Activated T-helper 17 cell treated with anti-CD3 and anti-CD28 coated beads, Interleukin-2, amount 50 U/mL, for 72 hours (primary cell): Measurements from ENCODE around the gene SLC22A17. TPM values are rescaled to one million over a fixed set of nuclear protein-coding genes. Genes with fewer than 3 reads are reported as not detected.
A peak's percentile ranks its signal among the peaks of the same experiment; 100 is the strongest.
"Not testable (repeated sequence)": the region's sequence is repeated elsewhere in the genome, so short reads cannot be mapped to it uniquely, and the experiment has no call there.

Source experiments
- ATAC-seq: fragments of 150-1000 bp; cut with Tn5 transposase; replicated peaks from 2 replicates; pipeline ENCODE4 v1.10.0; 2021; ENCODE audit warnings: mild to moderate bottlenecking, moderate library complexity
- H3K27ac Mint-ChIP-seq: one replicate; pipeline ENCODE4 v1.8.0; 2022; ENCODE audit warnings: mixed read lengths
- H3K27me3 Mint-ChIP-seq: one replicate; pipeline ENCODE4 v1.8.0; 2022; ENCODE audit warnings: mixed read lengths
- H3K36me3 Mint-ChIP-seq: one replicate; pipeline ENCODE4 v1.8.0; 2022; ENCODE audit warnings: low read depth, mild to moderate bottlenecking, mixed read lengths
- H3K4me1 Mint-ChIP-seq: one replicate; pipeline ENCODE4 v1.8.0; 2022; ENCODE audit warnings: mixed read lengths
- H3K4me3 Mint-ChIP-seq: one replicate; pipeline ENCODE4 v1.8.0; 2022; ENCODE audit warnings: mild to moderate bottlenecking, mixed read lengths
- H3K9me3 Mint-ChIP-seq: one replicate; pipeline ENCODE4 v1.8.0; 2022; ENCODE audit warnings: mixed read lengths
- total RNA-seq, 2 donors: library from RNA; stranded (reverse); gene quantifications; one replicate each; pipeline ENCODE4 v1.2.3, GENCODE V29; 2022

Gene SLC22A17
- total RNA-seq, 2 donors from 2014 or later, result 2.2 to 3.0 TPM

DNA sequence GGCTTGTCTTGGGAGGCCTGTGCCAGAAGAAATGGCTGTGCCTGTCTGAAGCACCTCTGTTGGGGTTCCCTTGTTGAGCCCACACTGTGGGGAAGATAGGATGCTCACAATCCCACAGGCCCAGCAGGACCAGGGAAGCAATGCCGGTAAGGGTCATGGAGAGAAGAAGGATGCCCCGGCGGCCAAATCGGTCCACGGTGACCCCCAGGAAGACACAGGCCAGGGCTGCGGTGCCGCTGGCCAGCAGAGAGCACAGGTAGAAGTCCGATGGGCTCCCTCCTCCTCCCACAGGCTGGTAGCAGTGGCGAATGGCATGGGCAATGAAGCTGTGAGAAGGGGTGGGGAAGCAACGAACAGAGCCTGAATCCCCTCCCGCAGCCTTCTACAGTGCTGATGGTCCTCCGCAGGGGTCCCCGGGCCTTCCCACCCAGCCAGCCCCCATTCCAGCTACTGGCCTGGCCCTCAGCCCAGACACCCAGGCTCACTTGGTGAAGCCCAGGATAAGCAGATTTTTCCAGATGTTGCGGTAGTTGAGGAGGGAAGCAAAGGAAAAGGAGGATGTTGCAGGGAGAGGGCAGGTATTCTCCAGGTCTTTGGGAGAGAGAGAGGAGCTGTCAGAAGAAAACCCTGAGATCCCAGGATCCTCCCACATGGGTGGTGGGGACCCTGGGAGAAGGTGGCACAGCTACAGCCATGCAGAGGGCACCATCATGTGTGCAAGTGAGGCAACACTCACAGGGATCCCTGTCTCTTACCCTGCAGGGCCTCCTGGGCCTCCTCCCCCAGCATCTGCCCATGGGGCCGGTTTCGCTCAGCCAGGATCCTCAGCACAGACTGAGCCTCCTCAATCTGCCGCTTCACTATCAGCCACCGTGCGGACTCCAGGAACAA lies 5.0 kb downstream of the SLC22A17 start:
- peaks cover 10% of the 10 kb centered on the region for H3K27me3 Mint-ChIP-seq
- no peaks in the 10 kb centered on the region for H3K4me1 Mint-ChIP-seq
- no peaks in the 10 kb centered on the region for H3K36me3 Mint-ChIP-seq
- no peak overlapping the region for H3K27ac Mint-ChIP-seq
- ATAC-seq, result no peak
- H3K4me3 Mint-ChIP-seq, result no peak overlapping the region
- H3K9me3 Mint-ChIP-seq, result no peaks in the 10 kb centered on the region

DNA sequence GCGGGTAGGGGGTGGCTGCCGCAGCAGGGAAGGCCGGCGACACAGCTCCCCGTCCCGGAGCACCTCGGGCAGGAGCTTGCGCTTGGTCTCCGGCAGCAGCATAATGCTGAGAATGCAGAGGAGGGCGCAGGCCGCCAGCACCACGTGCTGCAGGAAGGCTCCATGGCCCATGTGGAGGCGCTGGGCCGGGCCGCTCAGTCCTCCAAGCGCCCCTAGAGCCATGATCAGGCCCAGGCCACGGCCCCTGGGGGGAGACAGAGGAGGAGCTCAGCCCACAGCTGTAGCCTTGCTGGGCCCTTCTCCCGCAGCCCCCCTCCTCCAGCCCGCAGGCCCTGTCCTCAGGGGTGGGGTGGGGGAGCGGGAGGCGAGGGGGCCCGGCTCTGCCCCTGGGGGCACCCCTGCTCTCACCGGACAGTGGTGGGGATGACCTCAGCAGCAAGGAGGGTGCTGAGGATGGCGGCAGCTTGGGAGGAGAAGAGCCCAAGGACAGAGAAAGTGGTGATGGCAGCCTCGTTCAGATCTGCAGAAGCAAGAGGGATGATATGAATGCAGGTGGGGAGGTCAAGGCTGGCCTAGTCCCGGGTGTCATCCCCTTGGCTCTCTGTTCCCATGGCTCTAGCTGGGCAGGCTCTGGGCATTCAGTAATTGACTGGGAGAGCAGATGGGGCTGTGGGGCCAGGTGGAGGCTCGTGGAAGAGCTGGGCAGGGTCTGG lies 5.8 kb downstream of the SLC22A17 start:
- Mint-ChIP-seq H3K36me3 (no peaks in the 10 kb centered on the region), H3K4me3 (no peak overlapping the region), H3K4me1 (no peaks in the 10 kb centered on the region), H3K27me3 (peaks cover 10% of the 10 kb centered on the region), H3K27ac (no peak overlapping the region), H3K9me3 (no peaks in the 10 kb centered on the region)
- ATAC-seq, result no peak

DNA sequence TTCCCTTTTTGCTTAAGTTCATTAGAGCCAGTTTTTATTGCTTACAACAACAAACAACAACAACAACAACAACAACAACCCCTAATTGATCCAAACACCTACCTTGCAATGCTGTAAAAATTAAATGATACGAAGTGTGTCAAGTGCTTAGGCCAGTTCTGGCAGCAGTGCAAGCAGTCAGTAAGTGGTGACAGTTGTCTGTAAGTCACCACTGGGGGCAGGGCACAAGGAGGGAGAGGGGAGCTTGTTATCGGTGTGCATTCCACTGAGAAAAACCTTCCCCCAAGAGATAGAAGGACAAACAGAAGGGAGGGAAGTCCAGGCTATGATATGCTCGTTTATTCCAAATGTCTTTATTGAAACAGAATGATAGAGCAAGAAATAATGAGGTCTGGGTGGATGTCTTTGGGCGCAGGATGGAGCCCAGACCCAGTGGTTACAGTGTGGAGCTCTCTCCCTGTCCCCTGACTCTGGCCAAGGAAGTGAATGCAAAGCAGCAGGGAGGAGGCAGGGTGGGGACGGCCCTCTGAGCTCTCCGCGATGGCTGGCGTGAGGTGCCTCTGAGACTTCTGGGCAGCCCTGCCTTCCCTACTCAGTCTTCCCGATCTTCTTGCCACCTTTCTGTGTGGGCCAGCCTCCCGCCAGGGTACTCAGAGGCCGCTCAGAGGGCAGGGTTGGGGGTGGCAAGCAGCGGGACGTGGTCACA lies 6.5 kb downstream of the SLC22A17 start:
- H3K4me3 Mint-ChIP-seq, result no peak overlapping the region
- H3K27me3 Mint-ChIP-seq, result peaks cover 7% of the 10 kb centered on the region
- H3K27ac Mint-ChIP-seq, result no peak overlapping the region
- H3K4me1 Mint-ChIP-seq, result no peaks in the 10 kb centered on the region
- H3K36me3 Mint-ChIP-seq, result no peaks in the 10 kb centered on the region
- H3K9me3 Mint-ChIP-seq, result no peaks in the 10 kb centered on the region
- no peak for ATAC-seq

DNA sequence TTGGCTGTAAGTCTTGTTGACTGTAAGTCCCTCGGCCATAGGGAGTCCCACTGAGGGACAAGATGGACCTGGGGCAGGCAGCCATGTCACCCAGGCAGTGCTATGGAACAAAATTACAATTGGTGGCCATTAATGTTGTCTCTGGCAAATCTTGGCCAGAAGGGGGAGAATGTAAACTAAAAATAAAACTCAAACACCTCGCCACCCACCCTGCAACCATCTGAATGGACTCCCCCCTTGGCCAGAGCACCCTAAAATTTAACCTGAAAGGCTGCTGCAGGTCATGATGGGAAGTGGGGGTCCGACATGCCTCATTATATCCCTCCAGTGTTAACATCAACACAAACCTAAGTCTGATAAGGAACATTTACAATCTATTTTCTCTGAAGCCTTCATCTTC lies 8.2 kb downstream of the SLC22A17 start:
- Mint-ChIP-seq H3K4me1 (no peaks in the 10 kb centered on the region), H3K36me3 (no peaks in the 10 kb centered on the region), H3K9me3 (no peaks in the 10 kb centered on the region), H3K27me3 (no peaks in the 10 kb centered on the region), H3K27ac (no peak overlapping the region), H3K4me3 (no peak overlapping the region)
- ATAC-seq, result no peak

DNA sequence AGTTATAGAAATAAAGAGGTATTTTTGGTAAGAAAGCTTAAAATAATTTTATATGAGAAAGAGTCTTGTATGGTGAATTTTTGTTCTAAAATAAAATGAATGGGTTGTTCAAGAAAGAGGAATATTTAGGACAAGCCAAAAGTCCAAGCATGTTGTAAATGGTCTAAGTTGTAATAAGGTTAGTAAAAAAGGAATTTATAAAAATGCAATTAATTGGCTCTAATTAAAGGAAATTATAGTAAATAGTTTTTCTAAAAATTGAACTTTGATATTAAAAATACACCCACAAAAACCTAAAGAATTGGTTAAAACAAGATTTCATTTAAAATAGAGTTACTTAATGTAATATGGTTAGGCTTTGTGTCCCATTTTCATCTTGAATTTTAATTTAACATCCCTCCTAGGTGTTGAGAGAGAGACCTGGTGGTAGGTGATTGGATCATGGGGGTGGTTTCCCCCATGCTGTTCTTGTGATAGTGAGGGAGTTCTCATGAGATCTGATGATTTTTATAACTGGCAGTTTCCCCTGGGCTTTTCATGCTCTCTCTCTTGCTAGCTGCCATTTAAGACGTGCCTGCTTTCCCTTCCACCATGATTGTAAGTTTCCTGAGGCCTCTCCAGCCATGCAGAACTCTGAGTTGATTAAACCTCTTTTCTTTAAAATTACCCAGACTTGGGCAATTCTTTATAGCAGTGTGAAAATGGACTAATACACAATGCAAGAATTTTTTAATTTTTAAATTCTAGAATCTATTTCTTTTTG lies 13.0 kb downstream of the SLC22A17 start:
- Mint-ChIP-seq H3K4me1 (no peaks in the 10 kb centered on the region), H3K9me3 (no peaks in the 10 kb centered on the region), H3K27ac (no peak overlapping the region), H3K4me3 (no peak overlapping the region), H3K27me3 (peaks cover 8% of the 10 kb centered on the region), H3K36me3 (no peaks in the 10 kb centered on the region)
- no peak for ATAC-seq

DNA sequence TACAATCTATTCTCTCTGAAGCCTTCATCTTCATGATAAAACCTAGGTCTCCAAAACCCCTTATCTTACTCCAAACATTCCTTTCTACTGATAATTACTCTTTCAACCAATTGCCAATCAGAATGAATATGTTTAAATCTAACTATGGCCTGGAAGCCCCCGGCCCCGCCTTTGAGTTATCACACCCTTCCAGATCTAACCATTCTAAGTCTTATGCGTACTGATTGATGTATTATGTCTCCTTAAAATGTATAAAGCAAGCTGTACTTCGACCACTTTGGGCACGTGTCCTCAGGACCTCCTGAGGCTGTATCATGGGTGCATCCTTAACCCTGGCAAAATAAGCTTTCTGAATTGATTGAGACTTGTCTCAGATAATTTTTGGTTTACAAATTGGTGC lies 17.1 kb downstream of the SLC22A17 start:
- ATAC-seq, result no peak
- no peaks in the 10 kb centered on the region for H3K4me1 Mint-ChIP-seq
- no peaks in the 10 kb centered on the region for H3K9me3 Mint-ChIP-seq
- H3K27ac Mint-ChIP-seq, result no peak overlapping the region
- H3K36me3 Mint-ChIP-seq, result no peaks in the 10 kb centered on the region
- H3K27me3 Mint-ChIP-seq, result peaks cover 8% of the 10 kb centered on the region
- H3K4me3 Mint-ChIP-seq, result no peak overlapping the region

DNA sequence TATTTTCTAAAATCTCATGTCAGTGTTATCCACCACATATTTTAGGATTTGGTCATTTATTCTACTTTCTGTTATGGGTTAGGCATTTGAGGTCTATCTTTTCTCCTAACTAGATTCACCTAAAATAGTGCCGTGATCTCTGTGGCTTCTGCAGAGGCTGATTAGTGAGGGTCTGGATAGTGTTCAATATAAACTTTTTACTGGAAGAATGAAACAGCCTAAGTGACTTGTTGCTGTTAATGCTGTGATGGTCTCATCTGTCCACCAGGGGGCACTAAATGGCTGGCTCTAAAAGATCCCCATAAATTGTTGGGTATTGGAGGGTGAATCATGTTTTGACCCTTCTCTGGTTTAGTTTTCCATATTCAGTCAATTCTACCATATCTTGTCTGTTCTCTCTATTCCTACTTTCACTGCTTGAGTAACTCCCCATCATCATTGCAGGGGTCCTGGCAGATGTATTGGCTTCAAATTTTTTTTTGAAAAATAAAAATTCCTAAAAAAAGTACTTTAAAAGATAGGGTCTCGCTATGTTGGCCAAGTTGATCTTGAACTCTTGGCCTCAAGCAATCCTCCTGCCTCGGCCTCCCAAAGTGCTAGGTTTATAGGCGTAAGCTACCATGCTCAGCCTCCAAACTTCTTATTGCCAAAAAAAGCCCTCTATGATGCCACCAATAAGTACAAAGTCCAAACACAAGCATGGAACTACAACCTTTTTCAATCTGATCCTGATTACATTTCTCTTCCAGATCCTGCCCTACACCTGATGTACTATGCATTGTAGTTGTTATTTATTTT lies 24.5 kb downstream of the SLC22A17 start:
- Mint-ChIP-seq H3K27ac (no peak overlapping the region), H3K9me3 (no peaks in the 10 kb centered on the region)

DNA sequence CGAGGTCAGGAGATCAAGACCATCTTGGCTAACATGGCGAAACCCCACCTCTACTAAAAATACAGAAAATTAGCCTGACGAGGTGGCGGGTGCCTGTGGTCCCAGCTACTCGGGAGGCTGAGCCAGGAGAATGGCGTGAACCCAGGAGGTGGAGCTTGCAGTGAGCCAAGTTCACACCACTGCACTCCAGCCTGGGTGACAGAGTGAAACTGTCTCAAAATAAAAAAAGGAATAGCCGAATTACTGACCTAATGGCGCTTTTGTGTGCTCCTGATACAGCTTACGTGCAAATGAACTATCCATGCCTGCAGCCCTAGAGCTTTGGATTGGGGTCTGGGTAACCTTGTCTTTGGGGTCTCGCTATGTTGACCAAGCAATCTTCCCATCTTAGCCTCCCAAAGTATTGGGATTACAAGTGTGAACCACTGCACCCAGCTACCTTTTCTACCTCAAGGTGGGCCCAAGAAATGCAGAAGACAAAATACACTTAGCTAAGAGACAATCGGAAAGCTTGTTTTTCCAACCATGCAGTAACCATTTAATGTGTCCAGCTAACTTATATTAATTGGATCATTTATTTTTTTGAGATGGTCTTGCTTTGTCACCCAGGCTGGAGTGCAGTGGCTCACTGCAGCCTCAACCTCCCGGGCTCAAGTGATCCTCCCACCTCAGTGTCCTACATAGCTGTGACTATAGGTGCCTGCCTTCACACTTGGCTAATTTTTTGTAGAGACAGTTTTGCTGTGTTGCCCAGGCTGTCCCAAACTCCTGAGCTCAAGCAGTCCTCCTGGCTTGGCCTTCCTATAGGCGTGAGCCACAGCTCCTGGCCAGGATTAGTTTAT lies 26.0 kb downstream of the SLC22A17 start:
- H3K36me3 Mint-ChIP-seq, result peaks cover 48% of the 10 kb centered on the region
- no peak for ATAC-seq
- no peaks in the 10 kb centered on the region for H3K27me3 Mint-ChIP-seq
- no peak overlapping the region for H3K27ac Mint-ChIP-seq
- H3K9me3 Mint-ChIP-seq, result no peaks in the 10 kb centered on the region
- no peak overlapping the region for H3K4me3 Mint-ChIP-seq
- peaks cover 10% of the 10 kb centered on the region for H3K4me1 Mint-ChIP-seq

More for the DNA sequence above, 24.5 kb downstream of the SLC22A17 start:
- peak; percentile 89 for ATAC-seq
- Mint-ChIP-seq H3K4me1 (peaks cover 3% of the 10 kb centered on the region), H3K4me3 (no peak overlapping the region), H3K36me3 (peaks cover 34% of the 10 kb centered on the region), H3K27me3 (no peaks in the 10 kb centered on the region)

DNA sequence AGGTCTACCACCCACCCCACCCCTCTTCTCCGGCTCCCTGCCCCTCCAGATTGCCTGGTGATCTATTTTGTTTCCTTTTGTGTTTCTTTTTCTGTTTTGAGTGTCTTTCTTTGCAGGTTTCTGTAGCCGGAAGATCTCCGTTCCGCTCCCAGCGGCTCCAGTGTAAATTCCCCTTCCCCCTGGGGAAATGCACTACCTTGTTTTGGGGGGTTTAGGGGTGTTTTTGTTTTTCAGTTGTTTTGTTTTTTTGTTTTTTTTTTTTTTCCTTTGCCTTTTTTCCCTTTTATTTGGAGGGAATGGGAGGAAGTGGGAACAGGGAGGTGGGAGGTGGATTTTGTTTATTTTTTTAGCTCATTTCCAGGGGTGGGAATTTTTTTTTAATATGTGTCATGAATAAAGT lies 26.9 kb downstream of the SLC22A17 start:
- H3K36me3 Mint-ChIP-seq, result peaks cover 48% of the 10 kb centered on the region
- not testable (repeated sequence) for H3K9me3 Mint-ChIP-seq, H3K27me3 Mint-ChIP-seq, H3K4me3 Mint-ChIP-seq, ATAC-seq, H3K27ac Mint-ChIP-seq
- H3K4me1 Mint-ChIP-seq, result peaks cover 10% of the 10 kb centered on the region

DNA sequence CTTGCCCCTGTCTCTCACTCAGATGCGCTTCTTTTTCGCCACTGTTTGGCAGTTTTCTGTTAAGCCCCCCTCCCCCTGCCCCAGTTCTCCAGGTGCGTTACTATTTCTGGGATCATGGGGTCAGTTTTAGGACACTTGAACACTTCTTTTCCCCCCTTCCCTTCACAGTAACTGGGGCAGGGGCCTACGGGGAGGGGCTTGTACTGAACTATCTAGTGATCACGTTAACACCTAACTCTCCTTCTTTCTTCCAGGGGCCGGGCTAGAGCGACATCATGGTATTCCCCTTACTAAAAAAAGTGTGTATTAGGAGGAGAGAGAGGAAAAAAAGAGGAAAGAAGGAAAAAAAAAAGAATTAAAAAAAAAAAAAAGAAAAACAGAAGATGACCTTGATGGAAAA lies 27.7 kb downstream of the SLC22A17 start:
- no peak overlapping the region for H3K27ac Mint-ChIP-seq
- peaks cover 48% of the 10 kb centered on the region for H3K36me3 Mint-ChIP-seq
- peaks cover 14% of the 10 kb centered on the region for H3K4me1 Mint-ChIP-seq
- no peaks in the 10 kb centered on the region for H3K27me3 Mint-ChIP-seq
- no peak for ATAC-seq
- H3K4me3 Mint-ChIP-seq, result no peak overlapping the region
- H3K9me3 Mint-ChIP-seq, result no peaks in the 10 kb centered on the region

DNA sequence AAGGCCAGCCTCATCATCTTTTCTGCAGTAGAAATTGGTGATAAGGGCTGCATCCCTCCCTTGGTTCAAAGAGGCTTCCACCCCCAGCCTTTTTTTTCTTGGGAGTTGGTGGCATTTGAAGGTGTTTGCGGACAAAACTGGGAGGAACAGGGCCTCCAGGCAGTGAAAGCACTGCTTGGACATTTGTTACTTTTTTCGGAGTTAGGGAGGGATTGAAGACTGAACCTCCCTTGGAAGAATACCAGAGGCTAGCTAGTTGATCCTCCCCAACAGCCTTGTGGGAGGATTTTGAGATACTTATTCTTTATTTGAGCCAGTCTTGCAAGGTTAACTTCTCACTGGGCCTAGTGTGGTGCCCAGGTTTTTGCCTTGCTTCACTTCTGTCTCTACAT lies 28.2 kb downstream of the SLC22A17 start:
- no peaks in the 10 kb centered on the region for H3K27me3 Mint-ChIP-seq
- H3K9me3 Mint-ChIP-seq, result no peaks in the 10 kb centered on the region
- H3K4me3 Mint-ChIP-seq, result no peak overlapping the region
- peaks cover 17% of the 10 kb centered on the region for H3K4me1 Mint-ChIP-seq
- ATAC-seq, result no peak
- H3K36me3 Mint-ChIP-seq, result peaks cover 48% of the 10 kb centered on the region
- H3K27ac Mint-ChIP-seq, result no peak overlapping the region

DNA sequence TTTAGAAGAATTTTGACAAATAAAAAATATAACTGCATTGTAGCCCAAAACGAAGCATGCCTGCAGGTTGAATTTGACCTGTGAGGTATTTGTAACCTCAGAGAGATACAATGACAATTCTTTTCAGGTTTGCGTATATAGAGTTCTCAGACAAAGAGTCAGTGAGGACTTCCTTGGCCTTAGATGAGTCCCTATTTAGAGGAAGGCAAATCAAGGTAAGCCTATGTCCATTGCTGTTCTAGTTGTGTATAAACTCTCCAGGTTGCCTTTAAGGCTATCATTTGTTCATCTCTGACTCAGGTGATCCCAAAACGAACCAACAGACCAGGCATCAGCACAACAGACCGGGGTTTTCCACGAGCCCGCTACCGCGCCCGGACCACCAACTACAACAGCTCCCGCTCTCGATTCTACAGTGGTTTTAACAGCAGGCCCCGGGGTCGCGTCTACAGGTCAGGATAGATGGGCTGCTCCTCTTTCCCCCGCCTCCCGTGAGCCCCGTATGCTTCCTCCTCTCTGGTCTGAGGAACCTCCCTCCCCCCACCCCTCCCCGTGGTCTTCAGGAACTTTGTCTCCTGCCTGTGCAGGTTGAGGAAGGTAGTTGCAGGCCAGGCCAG lies 28.7 kb downstream of the SLC22A17 start:
- no peaks in the 10 kb centered on the region for H3K9me3 Mint-ChIP-seq
- H3K4me1 Mint-ChIP-seq, result peaks cover 17% of the 10 kb centered on the region
- H3K27me3 Mint-ChIP-seq, result no peaks in the 10 kb centered on the region
- no peak overlapping the region for H3K4me3 Mint-ChIP-seq
- no peak for ATAC-seq
- H3K36me3 Mint-ChIP-seq, result peaks cover 48% of the 10 kb centered on the region
- H3K27ac Mint-ChIP-seq, result no peak overlapping the region
